Lower lobe of right lung (tissue), 2 donors: ENCODE results near the gene DDB1. TPM values are rescaled to one million over a fixed set of nuclear protein-coding genes. Genes with fewer than 3 reads are reported as not detected.
A peak's percentile ranks its signal among the peaks of the same experiment; 100 is the strongest.

Source experiments
- ATAC-seq, 2 donors: fragments of 200-7000 bp; cut with Tn5 transposase; one replicate each; pipeline ENCODE4 v1.9.1; 2020 to 2022; ENCODE audit warnings: mild to moderate bottlenecking in 2 of 2, moderate library complexity in 2 of 2
- DNase-seq: peaks from one replicate; pipeline ENCODE4 v3.0.0-alpha.2; 2020
- H3K27ac ChIP-seq: fragments of 200-600 bp; one replicate; pipeline ENCODE4 v1.8.0; 2022
- H3K27me3 ChIP-seq: fragments of 200-600 bp; one replicate; pipeline ENCODE4 v1.8.0; 2022; ENCODE audit warnings: low read depth
- H3K36me3 ChIP-seq: fragments of 200-600 bp; one replicate; pipeline ENCODE4 v1.8.0; 2022; ENCODE audit warnings: mild to moderate bottlenecking
- H3K4me1 ChIP-seq: fragments of 200-600 bp; one replicate; pipeline ENCODE4 v1.8.0; 2022
- H3K4me3 ChIP-seq: fragments of 200-600 bp; one replicate; pipeline ENCODE4 v1.8.0; 2022; ENCODE audit warnings: mild to moderate bottlenecking
- H3K9me3 ChIP-seq: fragments of 200-600 bp; one replicate; pipeline ENCODE4 v1.8.0; 2022
- intact Hi-C: fragments of 100-400 bp; cut with DNase I; formaldehyde crosslinking; loops from one replicate; pipeline ENCODE4 v1.11.0; 2022
- total RNA-seq: library from RNA; stranded (reverse); fragmentation: NEBNext Ultra II Directional; extraction: Animal tissue kit (Norgen Biotek cat#: 25700); gene quantifications from one replicate; pipeline ENCODE4 v1.2.1, GENCODE V29; 2021
- TF ChIP-seq, protein P1 (sequence below): fragments of 200-600 bp; IDR thresholded peaks from one replicate; pipeline ENCODE4 v1.8.0; 2022; ENCODE audit warnings: antibody characterized with exemption, mild to moderate bottlenecking
- donor health status: DM: no; HTN: yes; CAD: no; lungs with severe emphysema.

Gene DDB1
- total RNA-seq, 1 donor from 2014 or later, result 122 TPM

DNA sequence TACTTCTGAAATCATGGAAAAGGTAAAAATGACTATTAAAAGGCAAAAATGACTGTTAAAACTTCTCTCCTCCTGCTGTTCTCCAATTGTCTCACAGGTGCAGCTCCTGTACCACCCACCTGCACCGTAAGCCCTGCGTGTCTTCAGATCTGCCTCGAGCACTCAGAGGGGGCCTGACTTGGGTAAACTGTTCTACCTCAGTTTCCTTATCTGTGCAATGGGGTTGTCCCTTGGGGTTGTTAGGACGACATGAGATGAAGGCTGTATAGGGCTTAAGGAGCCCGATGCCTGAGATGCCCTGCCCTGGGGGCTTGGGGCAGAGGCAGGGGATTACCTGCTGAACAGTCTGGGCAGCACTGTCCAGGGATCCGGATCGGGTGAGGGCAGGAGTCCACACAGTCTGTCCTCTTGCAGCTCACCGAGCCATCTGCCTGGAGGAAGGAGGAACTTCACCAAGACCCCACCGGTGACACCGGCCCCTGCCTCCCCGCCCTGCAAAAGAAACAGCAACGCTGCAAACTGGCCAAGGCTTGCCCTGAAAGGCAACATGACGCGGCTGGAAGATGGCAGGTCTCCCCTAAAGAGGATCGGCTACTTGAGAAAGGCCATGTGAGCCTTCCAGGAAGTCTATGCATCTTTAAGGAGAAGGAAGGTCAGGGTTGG is 64.2 kb downstream of the DDB1 start:
- TF ChIP-seq, protein P1, sequence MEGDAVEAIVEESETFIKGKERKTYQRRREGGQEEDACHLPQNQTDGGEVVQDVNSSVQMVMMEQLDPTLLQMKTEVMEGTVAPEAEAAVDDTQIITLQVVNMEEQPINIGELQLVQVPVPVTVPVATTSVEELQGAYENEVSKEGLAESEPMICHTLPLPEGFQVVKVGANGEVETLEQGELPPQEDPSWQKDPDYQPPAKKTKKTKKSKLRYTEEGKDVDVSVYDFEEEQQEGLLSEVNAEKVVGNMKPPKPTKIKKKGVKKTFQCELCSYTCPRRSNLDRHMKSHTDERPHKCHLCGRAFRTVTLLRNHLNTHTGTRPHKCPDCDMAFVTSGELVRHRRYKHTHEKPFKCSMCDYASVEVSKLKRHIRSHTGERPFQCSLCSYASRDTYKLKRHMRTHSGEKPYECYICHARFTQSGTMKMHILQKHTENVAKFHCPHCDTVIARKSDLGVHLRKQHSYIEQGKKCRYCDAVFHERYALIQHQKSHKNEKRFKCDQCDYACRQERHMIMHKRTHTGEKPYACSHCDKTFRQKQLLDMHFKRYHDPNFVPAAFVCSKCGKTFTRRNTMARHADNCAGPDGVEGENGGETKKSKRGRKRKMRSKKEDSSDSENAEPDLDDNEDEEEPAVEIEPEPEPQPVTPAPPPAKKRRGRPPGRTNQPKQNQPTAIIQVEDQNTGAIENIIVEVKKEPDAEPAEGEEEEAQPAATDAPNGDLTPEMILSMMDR, result no peak
- no peaks in the 10 kb centered on the region for H3K36me3 ChIP-seq
- no peak overlapping the region for H3K27ac ChIP-seq
- ATAC-seq (no peak), DNase-seq (no peak)
- no peaks in the 10 kb centered on the region for H3K4me1 ChIP-seq
- H3K27me3 ChIP-seq, result no peaks in the 10 kb centered on the region
- no peaks in the 10 kb centered on the region for H3K9me3 ChIP-seq
- no peak overlapping the region for H3K4me3 ChIP-seq
- intact Hi-C loops, result no loop called here

DNA sequence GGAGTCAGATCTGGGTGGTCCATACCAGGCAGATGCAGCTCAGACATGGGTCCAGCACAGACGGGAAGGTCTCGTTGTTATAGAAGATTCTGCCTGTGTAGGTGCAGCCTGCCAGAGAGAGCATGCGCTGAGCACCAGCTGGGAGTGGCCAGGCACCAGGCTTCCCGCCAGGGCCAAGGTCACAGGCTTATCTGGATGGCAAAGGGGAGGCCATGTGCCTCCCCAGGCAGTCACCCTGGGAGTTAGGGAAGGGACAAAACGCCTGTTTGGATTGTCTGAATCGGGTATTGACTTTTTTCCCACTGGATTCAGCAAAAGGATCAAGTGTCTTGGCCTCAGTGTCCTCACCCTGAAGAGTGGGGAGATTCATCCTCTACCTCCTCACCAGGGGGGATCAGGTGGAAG is 65.5 kb downstream of the DDB1 start:
- H3K4me1 ChIP-seq, result no peaks in the 10 kb centered on the region
- H3K36me3 ChIP-seq, result no peaks in the 10 kb centered on the region
- intact Hi-C loops, result no loop called here
- no peaks in the 10 kb centered on the region for H3K27me3 ChIP-seq
- H3K9me3 ChIP-seq, result no peaks in the 10 kb centered on the region
- no peak for DNase-seq
- no peak overlapping the region for H3K27ac ChIP-seq
- H3K4me3 ChIP-seq, result no peak overlapping the region
- ATAC-seq, result no peak
- TF ChIP-seq, protein P1, result no peak

DNA sequence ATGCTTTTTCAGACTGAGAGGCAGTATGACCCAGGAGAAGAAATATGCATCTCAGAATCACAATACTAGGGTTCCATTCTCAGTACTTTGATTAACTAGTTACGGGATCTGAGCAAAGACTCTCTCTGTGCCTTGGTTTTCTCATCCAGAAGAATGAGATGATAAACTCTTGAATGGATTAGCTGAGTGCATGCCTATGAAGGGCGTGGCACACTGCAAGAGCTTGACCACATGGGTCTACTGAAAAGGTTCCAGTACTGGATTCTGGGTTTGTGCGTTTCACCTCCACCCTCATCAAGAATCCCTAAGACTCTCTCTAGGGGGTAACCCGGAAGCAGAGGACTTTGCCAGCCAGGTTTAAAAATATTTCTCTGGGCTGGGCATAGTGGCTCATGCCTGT is 66.3 kb downstream of the DDB1 start:
- peak in 1 of 2 donors; percentile 40 for ATAC-seq
- no peaks in the 10 kb centered on the region for H3K4me1 ChIP-seq
- H3K4me3 ChIP-seq, result no peak overlapping the region
- intact Hi-C loops, result no loop called here
- H3K27ac ChIP-seq, result no peak overlapping the region
- TF ChIP-seq, protein P1, result no peak
- H3K36me3 ChIP-seq, result no peaks in the 10 kb centered on the region
- no peak for DNase-seq
- no peaks in the 10 kb centered on the region for H3K9me3 ChIP-seq
- no peaks in the 10 kb centered on the region for H3K27me3 ChIP-seq

DNA sequence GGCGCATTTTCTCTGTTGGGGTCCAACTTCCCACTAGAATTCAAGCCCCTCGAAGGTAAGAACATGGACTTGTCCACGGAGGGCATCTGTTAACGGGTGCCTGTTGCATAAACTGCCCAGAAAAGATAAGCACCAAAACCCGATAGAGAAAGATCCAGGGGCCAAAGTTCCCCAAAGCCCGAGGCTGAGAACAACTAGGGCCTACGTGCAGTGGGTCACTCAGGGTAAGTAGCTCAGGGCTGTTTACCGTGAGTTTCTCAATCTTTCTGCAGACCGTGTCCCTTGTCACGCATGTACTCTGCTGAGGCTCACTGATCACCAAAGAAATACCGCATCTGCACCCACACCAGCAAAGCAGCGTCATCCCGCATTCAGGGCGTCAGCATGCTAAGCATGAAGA is 67.5 kb downstream of the DDB1 start:
- TF ChIP-seq, protein P1, result no peak
- intact Hi-C loops, result no loop called here
- H3K4me1 ChIP-seq, result no peaks in the 10 kb centered on the region
- ATAC-seq, result no peak
- no peaks in the 10 kb centered on the region for H3K9me3 ChIP-seq
- H3K36me3 ChIP-seq, result no peaks in the 10 kb centered on the region
- H3K4me3 ChIP-seq, result no peak overlapping the region
- no peak for DNase-seq
- no peak overlapping the region for H3K27ac ChIP-seq
- H3K27me3 ChIP-seq, result no peaks in the 10 kb centered on the region

DNA sequence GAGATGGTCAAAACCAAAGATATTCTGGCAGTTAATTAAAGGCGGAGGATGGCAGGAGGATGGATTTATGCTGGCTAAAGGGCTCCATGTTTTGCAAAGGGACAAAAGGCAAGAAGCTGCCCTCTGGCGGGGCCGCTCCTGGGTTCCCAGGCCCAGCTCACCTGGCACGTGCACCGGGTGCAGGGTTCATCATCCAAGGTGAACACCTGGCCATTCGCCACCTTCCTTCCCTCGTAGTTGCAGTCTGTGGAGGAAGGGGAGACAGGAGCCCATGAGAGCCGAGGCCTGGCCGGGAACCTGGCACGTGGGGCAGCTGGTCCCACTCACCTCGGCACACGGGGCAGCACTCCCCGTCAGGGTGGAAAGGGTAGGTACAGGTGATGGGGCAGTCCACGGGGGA is 68.1 kb downstream of the DDB1 start:
- no peak overlapping the region for H3K4me3 ChIP-seq
- no peak overlapping the region for H3K27ac ChIP-seq
- DNase-seq (no peak), ATAC-seq (no peak)
- H3K4me1 ChIP-seq, result no peaks in the 10 kb centered on the region
- H3K9me3 ChIP-seq, result no peaks in the 10 kb centered on the region
- H3K36me3 ChIP-seq, result no peaks in the 10 kb centered on the region
- intact Hi-C loops, result no loop called here
- TF ChIP-seq, protein P1, result no peak
- no peaks in the 10 kb centered on the region for H3K27me3 ChIP-seq
